NCI-H1417 (cell line): Measurements from ENCODE around the gene MSMP.

Experiments
- DNase-seq, 3 experiments: peaks; one replicate each; lab custom pipeline; 2025; lab: John Stamatoyannopoulos, UW

Gene MSMP

GRCh38 chr9:35754264-35754663 lies at the start of gene MSMP:
Gene MSMP (minus strand): TSS chr9:35754276. CDS start chr9:35754129, 147 bp downstream.
- DNase-seq, result no peak

DNA sequence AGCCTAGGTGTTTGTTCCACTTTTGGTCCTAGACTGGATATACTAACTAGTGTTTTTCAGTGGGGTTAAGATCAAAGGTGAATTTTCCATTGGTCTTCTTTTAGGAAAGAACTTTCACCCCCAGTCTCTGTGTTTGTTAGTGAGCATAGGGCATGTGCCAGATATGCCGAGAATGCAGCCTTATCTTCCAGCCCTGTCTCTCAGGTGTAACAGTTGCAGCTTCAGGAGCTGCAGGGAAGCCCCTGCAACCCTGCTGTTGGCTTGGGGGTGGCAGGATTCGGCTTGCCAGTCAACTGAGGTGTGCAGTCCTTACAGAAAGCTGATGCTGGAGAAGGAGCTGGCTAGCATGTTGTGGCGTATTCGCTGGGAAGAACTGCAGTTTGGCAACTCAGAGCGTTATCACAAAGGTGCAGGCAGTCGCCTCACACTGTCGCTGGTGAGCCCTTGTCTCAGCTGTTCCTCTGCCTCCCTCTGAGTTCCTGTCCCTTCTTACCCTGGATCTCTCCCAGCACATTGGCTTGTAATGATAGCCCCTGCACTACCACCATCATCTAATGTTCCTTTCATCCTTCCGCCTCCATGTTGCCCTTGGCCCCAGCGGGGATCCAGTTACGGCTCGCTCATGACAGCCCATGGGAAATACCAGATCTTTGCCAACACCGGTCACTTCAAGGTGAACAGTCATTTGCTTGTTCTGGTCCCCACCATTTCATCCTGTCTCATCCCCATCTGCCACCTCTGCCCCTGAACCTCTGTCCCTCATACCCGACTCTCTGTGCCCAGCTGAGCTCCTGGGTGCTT lies 47.5 kb upstream of the MSMP start:
- DNase-seq, result no peak

DNA sequence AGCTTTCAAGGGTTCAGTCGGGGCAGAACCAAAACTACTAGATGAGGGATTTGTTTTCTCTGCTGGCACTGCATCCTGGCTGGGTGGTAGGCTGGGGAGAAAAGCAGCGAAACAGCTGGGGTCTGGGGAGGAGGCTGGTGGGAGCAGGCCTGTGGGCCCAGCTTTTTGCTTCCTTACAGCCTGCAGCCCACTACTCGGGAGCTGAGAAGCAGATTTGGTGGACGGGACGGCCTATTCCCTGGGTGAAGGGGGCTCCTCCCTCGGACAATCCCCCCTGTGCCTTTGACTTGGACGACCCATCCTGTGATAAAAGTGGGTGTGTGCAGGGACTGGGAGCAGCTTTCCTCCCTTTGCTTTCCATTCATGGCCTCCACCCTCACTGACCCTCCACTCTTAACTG lies 46.5 kb upstream of the MSMP start:
- no peak for DNase-seq

DNA sequence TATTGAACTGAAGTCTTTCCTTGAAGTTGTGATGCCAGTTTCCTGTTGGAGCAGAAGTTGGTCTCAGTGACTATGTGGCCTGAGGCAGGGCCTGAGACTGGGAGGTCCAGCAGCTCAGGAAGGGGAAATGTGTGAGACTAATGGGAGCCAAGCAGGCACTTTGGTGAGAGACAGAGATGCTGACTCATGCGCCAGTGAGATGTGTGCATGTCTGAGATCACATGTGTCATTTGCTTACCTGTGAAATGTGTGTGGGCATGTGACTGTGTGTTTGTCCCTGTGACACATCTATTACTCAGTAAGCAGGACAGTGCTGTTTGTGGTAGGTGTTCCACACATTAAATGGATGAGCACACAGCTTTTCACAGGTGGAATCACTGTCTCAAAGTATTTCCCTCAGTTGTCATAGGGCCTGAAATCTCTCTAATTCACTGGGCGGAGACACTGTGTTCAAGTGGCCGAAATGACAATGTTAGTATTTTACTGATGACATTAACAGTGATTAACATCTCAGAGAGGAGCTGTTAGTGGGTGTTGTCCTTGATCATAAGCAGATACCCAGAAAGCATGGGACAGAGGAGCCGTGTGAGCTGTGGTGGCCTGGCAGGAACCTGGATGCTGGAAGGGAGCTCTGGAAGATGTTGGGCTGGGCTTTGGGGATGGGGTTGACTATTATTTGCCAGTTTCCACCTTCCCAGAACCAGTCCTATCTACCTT lies 44.7 kb upstream of the MSMP start:
- DNase-seq, result no peak

- DNase-seq, result no peak
Measured at GRCh38 chr9:35797311-35798109, 43.4 kb upstream of the MSMP start.

- DNase-seq, result no peak
Measured at GRCh38 chr9:35795695-35796094, 41.6 kb upstream of the MSMP start.

GRCh38 chr9:35793461-35793860 lies 39.4 kb upstream of the MSMP start:
- DNase-seq, result no peak

- no peak for DNase-seq
Measured at GRCh38 chr9:35792826-35793225, 38.8 kb upstream of the MSMP start.

DNA sequence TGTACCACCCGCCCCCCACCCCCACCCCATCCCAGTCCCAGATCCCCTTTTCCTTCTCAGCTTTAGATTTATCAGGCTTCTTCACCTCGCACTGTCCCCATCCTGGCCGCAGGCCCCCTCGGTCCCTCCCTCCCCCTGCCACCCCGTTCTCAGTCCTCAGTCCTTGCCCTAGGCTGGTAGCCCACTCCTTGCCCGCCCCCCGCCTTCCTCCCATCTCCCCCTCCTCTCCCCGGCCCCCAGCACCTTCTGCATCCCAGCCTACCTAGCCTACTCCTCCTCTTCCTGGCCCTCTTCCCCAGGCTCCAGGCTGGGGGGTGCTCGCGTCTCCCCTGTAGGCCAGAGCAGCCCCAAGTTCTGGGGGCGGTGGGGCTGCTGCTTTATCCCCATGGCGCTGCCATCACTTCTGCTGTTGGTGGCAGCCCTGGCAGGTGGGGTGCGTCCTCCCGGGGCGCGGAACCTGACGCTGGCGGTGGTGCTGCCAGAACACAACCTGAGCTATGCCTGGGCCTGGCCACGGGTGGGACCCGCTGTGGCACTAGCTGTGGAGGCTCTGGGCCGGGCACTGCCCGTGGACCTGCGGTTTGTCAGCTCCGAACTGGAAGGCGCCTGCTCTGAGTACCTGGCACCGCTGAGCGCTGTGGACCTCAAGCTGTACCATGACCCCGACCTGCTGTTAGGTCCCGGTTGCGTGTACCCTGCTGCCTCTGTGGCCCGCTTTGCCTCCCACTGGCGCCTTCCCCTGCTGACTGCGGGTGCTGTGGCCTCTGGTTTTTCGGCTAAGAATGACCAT lies 38.1 kb upstream of the MSMP start:
- DNase-seq, result no peak

- no peak for DNase-seq
Measured at GRCh38 chr9:35791297-35791921, 37.3 kb upstream of the MSMP start, which contains the start of gene NPR2. Gene NPR2 (plus strand): TSS chr9:35791591. CDS start chr9:35792409, 818 bp downstream.

DNA sequence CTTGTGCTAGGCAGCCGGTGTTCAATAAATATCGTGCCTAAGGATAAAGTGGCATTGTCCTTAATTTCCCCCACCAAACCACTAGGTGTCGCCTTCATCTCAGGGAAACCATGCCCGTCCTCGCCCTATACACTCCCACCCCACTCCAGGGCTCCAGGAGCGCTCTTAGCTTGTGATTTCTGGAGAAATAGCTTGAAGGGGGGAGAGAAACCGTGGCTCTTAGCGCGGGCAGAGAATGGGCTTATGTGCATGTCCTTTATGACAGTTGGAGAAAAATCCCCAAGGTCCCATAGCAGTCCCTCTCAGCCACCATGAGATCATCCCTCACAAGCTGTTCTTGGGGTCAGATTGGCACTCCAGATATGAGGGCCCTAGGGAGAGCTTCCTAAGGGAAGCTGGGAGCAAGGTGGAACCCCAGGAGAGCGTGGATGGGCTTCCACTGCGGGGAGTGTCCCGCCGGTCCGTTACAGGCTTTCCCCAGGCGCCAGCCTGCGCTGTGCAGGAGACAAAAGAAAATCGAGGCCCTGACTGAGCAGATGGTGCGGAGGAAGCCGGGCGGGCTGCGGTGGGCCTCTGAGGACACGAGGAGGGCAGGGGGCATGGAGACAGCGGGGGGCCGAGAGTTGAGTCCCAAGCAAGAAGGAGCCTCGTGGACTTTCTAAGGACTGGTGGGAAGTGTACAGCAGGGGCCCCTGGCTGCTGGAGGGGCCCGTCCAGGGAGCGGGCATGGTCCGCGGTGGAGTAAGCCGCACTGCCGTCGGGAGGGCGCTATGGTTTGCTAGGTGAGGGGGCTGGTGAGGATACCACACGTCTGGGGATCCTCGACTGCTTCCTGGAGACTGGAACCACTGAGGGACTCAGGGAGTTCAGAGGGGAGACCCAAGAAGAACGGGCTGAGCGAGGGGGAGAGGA lies 36.6 kb upstream of the MSMP start:
- DNase-seq, result peak; percentile 53 to 74 (median 56)

GRCh38 chr9:35790025-35790384 lies 35.9 kb upstream of the MSMP start:
- DNase-seq, result no peak

- DNase-seq, result no peak
Measured at GRCh38 chr9:35789541-35789940, 35.5 kb upstream of the MSMP start.

DNA sequence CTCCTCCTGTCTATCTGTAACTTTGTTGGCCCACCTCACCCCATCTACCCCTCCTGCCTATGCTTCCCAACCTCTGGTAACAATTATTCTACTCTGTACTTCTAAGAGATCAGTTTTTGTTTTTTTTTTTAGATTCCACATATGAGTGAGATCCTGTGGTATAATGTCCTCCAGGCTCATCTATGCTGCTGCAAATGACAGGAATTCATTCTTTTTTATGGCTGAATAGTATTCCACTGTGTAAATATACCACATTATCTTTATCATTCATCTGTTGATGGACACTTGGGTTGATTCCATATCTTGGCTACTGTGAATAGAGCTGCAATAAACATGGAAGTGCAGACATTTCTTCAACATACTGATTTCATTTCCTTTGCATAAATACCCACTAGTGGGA lies 29.3 kb upstream of the MSMP start:
- DNase-seq, result no peak

- DNase-seq, result no peak
Measured at GRCh38 chr9:35781066-35781465, 27.0 kb upstream of the MSMP start.

DNA sequence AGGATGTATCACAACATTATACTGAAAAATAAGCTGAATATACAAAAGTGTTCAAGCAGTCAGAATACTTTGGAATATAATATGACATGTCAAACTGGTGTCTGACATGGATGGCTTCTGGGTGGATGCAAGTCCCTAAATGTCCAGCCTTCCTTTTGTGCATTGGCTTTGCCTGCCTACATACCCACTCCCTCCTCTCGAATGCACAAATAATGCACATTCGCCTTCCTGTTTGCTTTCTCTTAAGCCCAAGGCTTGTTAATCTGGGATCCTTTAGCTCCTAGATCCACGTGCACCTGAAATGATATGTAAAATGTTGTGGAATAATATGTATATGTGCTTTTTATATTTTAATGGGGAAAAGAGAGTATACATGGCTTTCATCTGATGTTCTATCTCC lies 24.4 kb upstream of the MSMP start:
- no peak for DNase-seq

- DNase-seq, result peak; percentile 27 to 70 (median 65)
Measured at GRCh38 chr9:35776018-35776417, 21.9 kb upstream of the MSMP start.

GRCh38 chr9:35774907-35775635 lies 21.0 kb upstream of the MSMP start:
- peak in 2 of 3 experiments; percentile 5 to 33 for DNase-seq

DNA sequence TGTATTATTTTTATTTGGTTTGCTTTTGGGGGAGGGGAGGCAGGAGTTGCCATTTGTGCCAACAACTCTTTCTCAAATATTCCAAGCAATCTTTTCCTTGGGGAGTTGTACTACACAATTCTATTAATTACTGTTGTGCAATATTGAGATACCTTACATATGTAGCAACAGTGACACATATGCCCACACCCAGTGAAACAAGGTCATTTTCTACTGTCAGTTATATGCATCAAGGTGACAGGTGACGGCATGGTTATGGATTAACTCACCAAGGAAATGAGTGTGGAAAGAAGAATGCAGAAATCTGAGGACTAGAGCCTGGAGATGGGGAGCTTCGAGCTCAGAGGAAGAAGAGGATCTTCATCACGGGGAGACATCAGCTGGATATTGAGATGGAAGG lies 17.9 kb upstream of the MSMP start:
- DNase-seq, result peak in 1 of 3 experiments; percentile 0
